IMR-90 (cell line): ENCODE results near the gene RTRAF. TPM values are rescaled to one million over a fixed set of nuclear protein-coding genes. Genes with fewer than 3 reads are reported as not detected.
A peak's percentile ranks its signal among the peaks of the same experiment; 100 is the strongest.

Experiments
- ATAC-seq: fragments of 200-7000 bp; cut with Tn5 transposase; 2 replicates; pipeline ENCODE4 v1.9.1; 2020; ENCODE audit warnings: low read depth, mild to moderate bottlenecking, moderate library complexity
- BruUV-seq: library from RNA; stranded (reverse); fragments of 400-500 nt; replicated peaks from 2 replicates; lab custom pipeline; 2021; lab: Mats Ljungman, UMichigan
- CTCF ChIA-PET: fragments of 300-600 bp; formaldehyde crosslinking; extraction: SDS; loops from one replicate; lab custom pipeline; 2021; ENCODE audit warnings: antibody characterized with exemption; lab: Yijun Ruan, JAX
- POLR2A ChIA-PET: fragments of 300-600 bp; sonication (Branson Sonifier 250); formaldehyde crosslinking; loops from one replicate; lab custom pipeline; 2022; ENCODE audit warnings: antibody characterized with exemption; ENCODE audit not compliant: unreplicated experiment; lab: Charles Lee
- DNase-seq: peaks from one replicate; pipeline ENCODE4 v3.0.0; 2013
- H2AFZ ChIP-seq: replicated peaks from 2 replicates; pipeline ENCODE3; 2013; ENCODE audit warnings: low read length, mild to moderate bottlenecking; ENCODE audit not compliant: poor library complexity
- H2AK5ac ChIP-seq: 2 replicates; pipeline ENCODE4 v1.6.1; 2013; ENCODE audit warnings: low read depth, low read length, inconsistent platforms
- H2AK9ac ChIP-seq: replicated peaks from 2 replicates; pipeline ENCODE3; 2013; ENCODE audit warnings: mild to moderate bottlenecking, low read depth, low read length, moderate library complexity; ENCODE audit not compliant: poor library complexity
- H2BK120ac ChIP-seq: 2 replicates; pipeline ENCODE4 v1.6.1; 2013; ENCODE audit warnings: low read depth, low read length, inconsistent platforms
- H2BK15ac ChIP-seq: 3 replicates; pipeline ENCODE4 v1.6.1; 2013; ENCODE audit warnings: low read depth, low read length, inconsistent platforms
- H2BK20ac ChIP-seq: 2 replicates; pipeline ENCODE4 v1.6.1; 2013; ENCODE audit warnings: low read depth, mild to moderate bottlenecking, inconsistent platforms, low read length, moderate library complexity
- H2BK5ac ChIP-seq: 2 replicates; pipeline ENCODE4 v1.6.1; 2013; ENCODE audit warnings: mild to moderate bottlenecking, low read depth, low read length, inconsistent platforms; ENCODE audit not compliant: poor library complexity, severe bottlenecking
- H3K14ac ChIP-seq: replicated peaks from 2 replicates; pipeline ENCODE4 v1.6.1; 2013; ENCODE audit warnings: low read depth, low read length, inconsistent platforms
- H3K18ac ChIP-seq: 2 replicates; pipeline ENCODE4 v1.6.1; 2013; ENCODE audit warnings: low read depth, low read length, control low read depth
- H3K23ac ChIP-seq: 2 replicates; pipeline ENCODE4 v1.6.1; 2013; ENCODE audit warnings: low read depth, low read length, inconsistent platforms
- H3K27ac ChIP-seq: 2 replicates; pipeline ENCODE4 v1.5.1; 2013; ENCODE audit warnings: mild to moderate bottlenecking, control low read depth, low read length; ENCODE audit not compliant: insufficient read depth
- H3K27me3 ChIP-seq: 2 replicates; pipeline ENCODE4 v1.6.1; 2013; ENCODE audit warnings: low read length; ENCODE audit not compliant: control insufficient read depth, insufficient read depth
- H3K36me3 ChIP-seq: 2 replicates; pipeline ENCODE4 v1.6.1; 2013; ENCODE audit warnings: low read length, mixed read lengths; ENCODE audit not compliant: control insufficient read depth, insufficient read depth
- H3K4ac ChIP-seq: 2 replicates; pipeline ENCODE4 v1.6.1; 2013; ENCODE audit warnings: low read depth, low read length, inconsistent platforms
- H3K4me1 ChIP-seq: 2 replicates; pipeline ENCODE4 v1.6.1; 2013; ENCODE audit warnings: low read length, mixed read lengths; ENCODE audit not compliant: control insufficient read depth, insufficient read depth
- H3K4me2 ChIP-seq: 2 replicates; pipeline ENCODE4 v1.6.1; 2013; ENCODE audit warnings: low read depth, mild to moderate bottlenecking, control low read depth, low read length, moderate library complexity
- H3K4me3 ChIP-seq: 2 replicates; pipeline ENCODE4 v1.5.1; 2013; ENCODE audit warnings: low read depth, mild to moderate bottlenecking, control low read depth, low read length, moderate library complexity; ENCODE audit not compliant: insufficient read depth
- H3K56ac ChIP-seq: 2 replicates; pipeline ENCODE4 v1.6.1; 2013; ENCODE audit warnings: low read length, inconsistent platforms; ENCODE audit not compliant: insufficient read depth; ENCODE audit errors: extremely low read depth
- H3K79me1 ChIP-seq, 2 experiments: 2 replicates each; pipeline ENCODE4 v1.6.1; 2013; ENCODE audit warnings: low read length in 2 of 2, inconsistent platforms in 1 of 2, low read depth in 1 of 2
- H3K9ac ChIP-seq: 2 replicates; pipeline ENCODE4 v1.6.1; 2013; ENCODE audit warnings: low read depth, low read length, control low read depth
- H3K9me1 ChIP-seq: 2 replicates; pipeline ENCODE4 v1.6.1; 2013; ENCODE audit warnings: low read length, inconsistent platforms; ENCODE audit not compliant: insufficient read depth
- H3K9me3 ChIP-seq: 2 replicates; pipeline ENCODE4 v1.6.1; 2013; ENCODE audit warnings: low read length; ENCODE audit not compliant: control insufficient read depth, insufficient read depth
- H4K20me1 ChIP-seq: 2 replicates; pipeline ENCODE4 v1.6.1; 2013; ENCODE audit warnings: low read length, inconsistent platforms; ENCODE audit not compliant: insufficient read depth
- H4K5ac ChIP-seq: 2 replicates; pipeline ENCODE4 v1.6.1; 2013; ENCODE audit warnings: mild to moderate bottlenecking, low read depth, low read length, control low read depth
- H4K8ac ChIP-seq, 2 experiments: 2 replicates each; pipeline ENCODE4 v1.6.1; 2013; ENCODE audit warnings: low read depth in 2 of 2, low read length in 2 of 2, control low read depth in 1 of 2, inconsistent platforms in 1 of 2
- H4K91ac ChIP-seq: 2 replicates; pipeline ENCODE4 v1.6.1; 2013; ENCODE audit warnings: low read depth, low read length, inconsistent platforms; ENCODE audit not compliant: insufficient read depth
- BHLHE40 ChIP-seq: fragments of 150-350 bp; IDR thresholded peaks from 2 replicates; pipeline ENCODE4 v1.6.1; 2016; ENCODE audit warnings: mild to moderate bottlenecking, low read depth, low read length
- CEBPB ChIP-seq: IDR thresholded peaks from 2 replicates; pipeline ENCODE4 v1.6.1; 2012; ENCODE audit warnings: low read depth, low read length, improper control_type of control experiment
- CHD1 ChIP-seq: IDR thresholded peaks from 2 replicates; pipeline ENCODE4 v1.6.1; 2012; ENCODE audit warnings: low read depth, low read length, improper control_type of control experiment
- MAFK ChIP-seq: IDR thresholded peaks from 2 replicates; pipeline ENCODE4 v1.6.1; 2012; ENCODE audit warnings: low read depth, low read length, improper control_type of control experiment
- MXI1 ChIP-seq: IDR thresholded peaks from 2 replicates; pipeline ENCODE4 v1.6.1; 2012; ENCODE audit warnings: low read depth, mild to moderate bottlenecking, low read length, moderate library complexity, borderline replicate concordance
- NFE2L2 ChIP-seq: fragments of 150-350 bp; IDR thresholded peaks from 2 replicates; pipeline ENCODE4 v1.6.1; 2016; ENCODE audit warnings: low read depth, mild to moderate bottlenecking, low read length
- POLR2A ChIP-seq: IDR thresholded peaks from 2 replicates; pipeline ENCODE4 v1.6.1; 2012; ENCODE audit warnings: mild to moderate bottlenecking, low read depth, low read length
- RAD21 ChIP-seq: IDR thresholded peaks from 2 replicates; pipeline ENCODE4 v1.6.1; 2012; ENCODE audit warnings: low read length, improper control_type of control experiment
- RCOR1 ChIP-seq: IDR thresholded peaks from 2 replicates; pipeline ENCODE4 v1.6.1; 2012; ENCODE audit warnings: mild to moderate bottlenecking, low read length, improper control_type of control experiment; ENCODE audit not compliant: insufficient replicate concordance
- RFX5 ChIP-seq: IDR thresholded peaks from 2 replicates; pipeline ENCODE4 v1.8.0; 2012; ENCODE audit warnings: low read depth, mild to moderate bottlenecking, low read length, moderate library complexity
- SMC3 ChIP-seq: fragments of 150-350 bp; IDR thresholded peaks from 2 replicates; pipeline ENCODE4 v1.6.1; 2016; ENCODE audit warnings: low read depth, mild to moderate bottlenecking, antibody characterized with exemption, low read length, moderate library complexity
- WGBS, 2 experiments: methylation state at CpG; one replicate each; pipeline versions ENCODE4 v1.1.5 to v1.1.7; 2013; ENCODE audit warnings: missing lambda C conversion rate in 2 of 2; ENCODE audit not compliant: insufficient read length in 1 of 2; ENCODE audit errors: extremely low coverage in 2 of 2; 5-methylcytosine and 5-hydroxymethylcytosine counted together
- dilution Hi-C: fragments of 300-500 bp; cut with HindIII; formaldehyde crosslinking; loops from one replicate; pipeline ENCODE4 v1.14.3; 2018; ENCODE audit warnings: low sequenced_read_pairs; ENCODE audit not compliant: unreplicated experiment
- in situ Hi-C: fragments of 300-500 bp; cut with MboI; formaldehyde crosslinking; loops from 3 replicates; pipeline ENCODE4 v1.14.3; 2019; ENCODE audit warnings: low sequenced_read_pairs, inconsistent platforms, mixed read lengths
- intact Hi-C: fragments of 100-400 bp; cut with micrococcal nuclease; formaldehyde crosslinking; loops from 2 replicates; pipeline ENCODE4 v1.10.0; 2022
- polyA plus RNA-seq, 3 experiments: library from polyadenylated mRNA; depleted of rRNA; stranded (reverse); fragments of >200 nt; gene quantifications; 2 replicates each; pipeline ENCODE4 v1.2.3, GENCODE V29; 2012; ENCODE audit warnings: low replicate concordance in 1 of 3
- total RNA-seq: library from RNA; depleted of rRNA; stranded (reverse); fragments of >200 nt; gene quantifications from 2 replicates; pipeline ENCODE4 v1.2.3, GENCODE V29; 2012
- TF ChIP-seq, protein P1 (sequence below): fragments of 150-350 bp; IDR thresholded peaks from 2 replicates; pipeline ENCODE4 v1.6.1; 2017; ENCODE audit warnings: mild to moderate bottlenecking, antibody characterized with exemption, low read length, low read depth
- TF ChIP-seq, protein P2 (sequence below): conservative IDR thresholded peaks from 2 replicates; pipeline ENCODE4 v1.5.1; 2012; ENCODE audit warnings: mild to moderate bottlenecking, low read depth, low read length, improper control_type of control experiment
- TF ChIP-seq, protein P3 (sequence below): fragments of 150-350 bp; IDR thresholded peaks from 2 replicates; pipeline ENCODE4 v1.6.1; 2016; ENCODE audit warnings: low read depth, mild to moderate bottlenecking, low read length, moderate library complexity, borderline replicate concordance

Gene RTRAF
- total and polyA plus RNA-seq, 2 of the 4 experiments (the other 2 are of a cell fraction) = 53.2 to 102 TPM

DNA sequence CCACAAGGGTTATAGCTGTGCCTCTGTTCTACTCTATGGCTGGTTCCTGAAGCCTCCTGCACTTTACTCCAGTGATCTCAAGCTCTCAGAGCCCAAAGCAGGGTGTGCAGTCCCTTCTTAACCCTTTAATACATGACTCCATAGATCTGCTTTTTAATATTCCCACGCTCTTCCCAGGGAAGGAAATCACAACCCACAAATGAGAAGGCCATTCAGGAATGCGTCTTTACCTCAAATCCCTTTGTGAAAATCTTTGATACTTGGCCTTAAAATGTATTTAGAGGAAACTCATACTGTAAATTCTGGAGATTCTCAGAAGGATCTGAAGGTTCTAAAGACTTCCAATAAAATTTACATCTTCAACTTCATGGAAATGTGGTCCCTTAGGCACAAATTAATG, 62.5 kb downstream of the RTRAF start:
- Histone ChIP-seq H3K14ac (peak overlapping the region; percentile 4), H3K4me3 (no peak overlapping the region), H3K27me3 (no peaks in the 10 kb centered on the region), H3K79me1 (peaks cover 22 to 78% of the 10 kb centered on the region in 2 experiments), H3K9ac (0 out of 2 replicates have a peak overlapping the region, but pooled peaks have one; percentile 6), H3K9me3 (no peaks in the 10 kb centered on the region), H2BK5ac (peak overlapping the region; percentile 87), H4K8ac (peak overlapping the region in 1 of 2 experiments; percentile 10; a peak in 2 of 4 replicates), H3K36me3 (peaks cover 55% of the 10 kb centered on the region), H2AK9ac (no peak overlapping the region), H4K20me1 (peaks cover 55% of the 10 kb centered on the region), H3K4me1 (peaks cover 50% of the 10 kb centered on the region), H3K9me1 (peaks cover 48% of the 10 kb centered on the region), H4K91ac (peak overlapping the region; percentile 10; the same call in 1 of the 2 replicates), H3K23ac (peak overlapping the region; percentile 31; the same call in 1 of the 2 replicates), H3K27ac (peak overlapping the region; percentile 46; the same call in 1 of the 2 replicates), H2AFZ (no peak overlapping the region), H4K5ac (no peak overlapping the region), H2BK120ac (peak overlapping the region; percentile 48), H3K4me2 (peak overlapping the region; percentile 29), H2BK20ac (0 out of 2 replicates have a peak overlapping the region, but pooled peaks have one; percentile 85), H2AK5ac (peak overlapping the region; percentile 62; the same call in 1 of the 2 replicates), H2BK15ac (0 out of 3 replicates have a peak overlapping the region, but pooled peaks have one; percentile 31), H3K4ac (peak overlapping the region; percentile 81; the same call in 1 of the 2 replicates), H3K18ac (peak overlapping the region; percentile 68), H3K56ac (no peak overlapping the region)
- peak; percentile 4 for ATAC-seq
- WGBS, 2 experiments = no CpG with 5 or more reads among the region's 2 CpGs
- dilution Hi-C loops = no loop called here
- ChIA-PET POLR2A (no interaction called here), CTCF (no interaction called here)
- peak; percentile 87 for DNase-seq
- in situ Hi-C loops = no loop called here
- intact Hi-C loops = no loop called here
- BruUV-seq = no TSS peak
- TF ChIP-seq RFX5 (no peak), BHLHE40 (no peak), RCOR1 (no peak), CHD1 (no peak), MXI1 (no peak), POLR2A (no peak), CEBPB (no peak), MAFK (no peak), RAD21 (no peak), SMC3 (no peak), NFE2L2 (no peak)
- TF ChIP-seq, protein P1, sequence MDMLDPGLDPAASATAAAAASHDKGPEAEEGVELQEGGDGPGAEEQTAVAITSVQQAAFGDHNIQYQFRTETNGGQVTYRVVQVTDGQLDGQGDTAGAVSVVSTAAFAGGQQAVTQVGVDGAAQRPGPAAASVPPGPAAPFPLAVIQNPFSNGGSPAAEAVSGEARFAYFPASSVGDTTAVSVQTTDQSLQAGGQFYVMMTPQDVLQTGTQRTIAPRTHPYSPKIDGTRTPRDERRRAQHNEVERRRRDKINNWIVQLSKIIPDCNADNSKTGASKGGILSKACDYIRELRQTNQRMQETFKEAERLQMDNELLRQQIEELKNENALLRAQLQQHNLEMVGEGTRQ = no peak
- TF ChIP-seq, protein P2, sequence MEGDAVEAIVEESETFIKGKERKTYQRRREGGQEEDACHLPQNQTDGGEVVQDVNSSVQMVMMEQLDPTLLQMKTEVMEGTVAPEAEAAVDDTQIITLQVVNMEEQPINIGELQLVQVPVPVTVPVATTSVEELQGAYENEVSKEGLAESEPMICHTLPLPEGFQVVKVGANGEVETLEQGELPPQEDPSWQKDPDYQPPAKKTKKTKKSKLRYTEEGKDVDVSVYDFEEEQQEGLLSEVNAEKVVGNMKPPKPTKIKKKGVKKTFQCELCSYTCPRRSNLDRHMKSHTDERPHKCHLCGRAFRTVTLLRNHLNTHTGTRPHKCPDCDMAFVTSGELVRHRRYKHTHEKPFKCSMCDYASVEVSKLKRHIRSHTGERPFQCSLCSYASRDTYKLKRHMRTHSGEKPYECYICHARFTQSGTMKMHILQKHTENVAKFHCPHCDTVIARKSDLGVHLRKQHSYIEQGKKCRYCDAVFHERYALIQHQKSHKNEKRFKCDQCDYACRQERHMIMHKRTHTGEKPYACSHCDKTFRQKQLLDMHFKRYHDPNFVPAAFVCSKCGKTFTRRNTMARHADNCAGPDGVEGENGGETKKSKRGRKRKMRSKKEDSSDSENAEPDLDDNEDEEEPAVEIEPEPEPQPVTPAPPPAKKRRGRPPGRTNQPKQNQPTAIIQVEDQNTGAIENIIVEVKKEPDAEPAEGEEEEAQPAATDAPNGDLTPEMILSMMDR = no peak
- TF ChIP-seq, protein P3, sequence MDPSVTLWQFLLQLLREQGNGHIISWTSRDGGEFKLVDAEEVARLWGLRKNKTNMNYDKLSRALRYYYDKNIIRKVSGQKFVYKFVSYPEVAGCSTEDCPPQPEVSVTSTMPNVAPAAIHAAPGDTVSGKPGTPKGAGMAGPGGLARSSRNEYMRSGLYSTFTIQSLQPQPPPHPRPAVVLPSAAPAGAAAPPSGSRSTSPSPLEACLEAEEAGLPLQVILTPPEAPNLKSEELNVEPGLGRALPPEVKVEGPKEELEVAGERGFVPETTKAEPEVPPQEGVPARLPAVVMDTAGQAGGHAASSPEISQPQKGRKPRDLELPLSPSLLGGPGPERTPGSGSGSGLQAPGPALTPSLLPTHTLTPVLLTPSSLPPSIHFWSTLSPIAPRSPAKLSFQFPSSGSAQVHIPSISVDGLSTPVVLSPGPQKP = no peak
